ENCODE results near the gene IPCEF1. TPM values are rescaled to one million over a fixed set of nuclear protein-coding genes. Genes with fewer than 3 reads are reported as not detected.

IPCEF1 gene
- total RNA-seq, 1 experiment from 2014 or later: 1.9 TPM

DNA sequence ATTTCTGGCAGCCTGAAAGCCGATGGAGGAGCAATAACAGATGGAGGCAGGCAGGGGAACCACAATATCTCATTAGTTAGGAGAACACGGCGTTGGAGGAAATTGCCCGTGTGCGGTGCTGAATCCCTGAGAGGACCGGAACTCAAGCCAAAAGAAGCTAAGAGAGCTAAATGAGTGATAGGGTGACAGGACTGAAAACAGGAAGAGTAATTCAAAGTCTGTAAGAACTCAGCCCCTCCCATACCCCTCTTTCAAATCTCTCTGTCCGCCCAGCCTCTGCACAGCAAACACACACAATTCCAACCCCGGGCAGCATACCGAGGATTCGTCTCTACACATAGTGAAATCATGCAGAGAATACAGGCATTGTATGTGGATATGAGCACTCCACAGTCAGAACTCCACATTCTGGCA lies 2.6 kb upstream of the IPCEF1 start:
- no peak overlapping the region for H3K4me3 Mint-ChIP-seq (ENCODE audit: unreplicated experiment)
- intact Hi-C loops (cut with micrococcal nuclease; ENCODE audit: unreplicated experiment): no loop called here
- H3K27me3 Mint-ChIP-seq (ENCODE audit: insufficient read depth, unreplicated experiment): no peaks in the 10 kb centered on the region
- no TSS peak for BruUV-seq (replicated peaks)
- Histone ChIP-seq H3K9me3 (no peaks in the 10 kb centered on the region), H3K27me3 (replicated peaks; ENCODE audit: control insufficient read depth, insufficient read depth, low read length) (no peaks in the 10 kb centered on the region), H3K36me3 (ENCODE audit: control insufficient read depth, insufficient read depth, low read length) (no peaks in the 10 kb centered on the region), H3K4me3 (ENCODE audit: low read depth, low read length) (no peak overlapping the region), H3K4me1 (no peaks in the 10 kb centered on the region)
- ChIA-PET CTCF (no interaction called here), POLR2A (no interaction called here)
- TF ChIP-seq, protein P1, sequence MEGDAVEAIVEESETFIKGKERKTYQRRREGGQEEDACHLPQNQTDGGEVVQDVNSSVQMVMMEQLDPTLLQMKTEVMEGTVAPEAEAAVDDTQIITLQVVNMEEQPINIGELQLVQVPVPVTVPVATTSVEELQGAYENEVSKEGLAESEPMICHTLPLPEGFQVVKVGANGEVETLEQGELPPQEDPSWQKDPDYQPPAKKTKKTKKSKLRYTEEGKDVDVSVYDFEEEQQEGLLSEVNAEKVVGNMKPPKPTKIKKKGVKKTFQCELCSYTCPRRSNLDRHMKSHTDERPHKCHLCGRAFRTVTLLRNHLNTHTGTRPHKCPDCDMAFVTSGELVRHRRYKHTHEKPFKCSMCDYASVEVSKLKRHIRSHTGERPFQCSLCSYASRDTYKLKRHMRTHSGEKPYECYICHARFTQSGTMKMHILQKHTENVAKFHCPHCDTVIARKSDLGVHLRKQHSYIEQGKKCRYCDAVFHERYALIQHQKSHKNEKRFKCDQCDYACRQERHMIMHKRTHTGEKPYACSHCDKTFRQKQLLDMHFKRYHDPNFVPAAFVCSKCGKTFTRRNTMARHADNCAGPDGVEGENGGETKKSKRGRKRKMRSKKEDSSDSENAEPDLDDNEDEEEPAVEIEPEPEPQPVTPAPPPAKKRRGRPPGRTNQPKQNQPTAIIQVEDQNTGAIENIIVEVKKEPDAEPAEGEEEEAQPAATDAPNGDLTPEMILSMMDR (IDR thresholded peaks at IDR 0.05; ENCODE audit: insufficient read depth in 1 of 2, low read depth in 1 of 2, low read length in 1 of 2, severe bottlenecking in 1 of 2, unreplicated experiment in 1 of 2): no peak
- no peak overlapping the region for H3K27ac Mint-ChIP-seq (ENCODE audit: unreplicated experiment)
- H3K4me1 Mint-ChIP-seq (ENCODE audit: low read depth, unreplicated experiment): peaks cover 17% of the 10 kb centered on the region
- H3K36me3 Mint-ChIP-seq (ENCODE audit: insufficient read depth, unreplicated experiment): no peaks in the 10 kb centered on the region
- no peak for DNase-seq
- H3K9me3 Mint-ChIP-seq (ENCODE audit: unreplicated experiment): peaks cover 22% of the 10 kb centered on the region

DNA sequence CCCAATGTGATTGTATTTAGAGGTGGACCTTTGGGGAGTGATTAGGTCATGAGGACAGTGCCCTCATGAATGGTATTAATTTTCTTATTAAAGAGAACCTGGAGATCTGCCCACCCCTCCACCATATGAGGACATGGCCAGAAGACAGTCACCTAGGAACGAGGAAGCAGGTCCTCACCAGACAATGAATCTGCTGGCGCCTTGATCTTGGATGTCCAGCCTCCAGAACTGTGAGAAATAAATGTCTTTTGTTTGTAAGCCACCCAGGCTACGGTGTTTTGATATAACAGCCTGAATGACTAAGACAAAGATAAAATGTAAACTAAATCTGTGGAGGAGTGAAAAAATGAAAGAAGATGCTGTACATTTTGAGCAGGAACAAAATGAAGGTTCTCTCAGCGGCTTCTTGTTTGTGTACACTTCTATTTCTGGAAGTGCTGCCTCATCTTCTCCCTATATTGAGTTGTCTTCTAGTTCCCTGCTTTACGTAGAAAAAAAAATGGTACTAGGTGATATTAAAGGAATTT lies 1.5 kb upstream of the IPCEF1 start:
- H3K9me3 ChIP-seq: no peaks in the 10 kb centered on the region
- no peaks in the 10 kb centered on the region for H3K4me1 ChIP-seq
- H3K27me3 ChIP-seq (replicated peaks; ENCODE audit: control insufficient read depth, insufficient read depth, low read length): no peaks in the 10 kb centered on the region
- Mint-ChIP-seq H3K4me1 (ENCODE audit: low read depth, unreplicated experiment) (peaks cover 21% of the 10 kb centered on the region), H3K4me3 (ENCODE audit: unreplicated experiment) (no peak overlapping the region), H3K27ac (ENCODE audit: unreplicated experiment) (no peak overlapping the region), H3K36me3 (ENCODE audit: insufficient read depth, unreplicated experiment) (no peaks in the 10 kb centered on the region), H3K9me3 (ENCODE audit: unreplicated experiment) (peaks cover 27% of the 10 kb centered on the region), H3K27me3 (ENCODE audit: insufficient read depth, unreplicated experiment) (no peaks in the 10 kb centered on the region)
- TF ChIP-seq, protein P1 (IDR thresholded peaks at IDR 0.05; ENCODE audit: insufficient read depth in 1 of 2, low read depth in 1 of 2, low read length in 1 of 2, severe bottlenecking in 1 of 2, unreplicated experiment in 1 of 2): no peak
- H3K36me3 ChIP-seq (ENCODE audit: control insufficient read depth, insufficient read depth, low read length): no peaks in the 10 kb centered on the region
- ChIA-PET POLR2A (no interaction called here), CTCF (no interaction called here)
- no peak overlapping the region for H3K4me3 ChIP-seq (ENCODE audit: low read depth, low read length)
- no TSS peak for BruUV-seq (replicated peaks)
- intact Hi-C loops (cut with micrococcal nuclease; ENCODE audit: unreplicated experiment): no loop called here
- no peak for DNase-seq

DNA sequence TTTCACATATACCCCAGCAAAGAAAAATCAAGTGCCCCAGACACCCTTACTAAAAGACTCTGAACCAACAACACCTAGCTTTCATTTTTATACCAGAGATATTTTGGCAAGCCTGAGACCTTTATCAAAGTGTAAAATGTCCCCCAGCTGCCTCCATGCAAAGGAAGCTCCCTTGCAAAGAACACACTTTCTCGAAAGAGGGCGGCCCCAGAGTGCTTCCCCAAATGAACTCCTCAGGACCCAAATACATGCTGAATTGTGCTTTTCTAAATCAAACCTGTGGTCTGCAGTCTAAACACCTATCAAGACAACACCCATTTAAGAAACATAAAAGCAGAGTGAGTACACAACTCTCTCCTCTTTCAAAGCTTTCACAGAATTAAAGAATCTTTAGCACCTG lies 490 bp downstream of the IPCEF1 start:
- ChIA-PET CTCF (no interaction called here), POLR2A (no interaction called here)
- Mint-ChIP-seq H3K27ac (ENCODE audit: unreplicated experiment) (no peak overlapping the region), H3K9me3 (ENCODE audit: unreplicated experiment) (peaks cover 26% of the 10 kb centered on the region), H3K4me1 (ENCODE audit: low read depth, unreplicated experiment) (peaks cover 21% of the 10 kb centered on the region), H3K36me3 (ENCODE audit: insufficient read depth, unreplicated experiment) (no peaks in the 10 kb centered on the region), H3K27me3 (ENCODE audit: insufficient read depth, unreplicated experiment) (no peaks in the 10 kb centered on the region), H3K4me3 (ENCODE audit: unreplicated experiment) (no peak overlapping the region)
- no peaks in the 10 kb centered on the region for H3K27me3 ChIP-seq (replicated peaks; ENCODE audit: control insufficient read depth, insufficient read depth, low read length)
- H3K4me1 ChIP-seq: no peaks in the 10 kb centered on the region
- H3K9me3 ChIP-seq: no peaks in the 10 kb centered on the region
- H3K36me3 ChIP-seq (ENCODE audit: control insufficient read depth, insufficient read depth, low read length): no peaks in the 10 kb centered on the region
- intact Hi-C loops (cut with micrococcal nuclease; ENCODE audit: unreplicated experiment): no loop called here
- TF ChIP-seq, protein P1 (IDR thresholded peaks at IDR 0.05; ENCODE audit: insufficient read depth in 1 of 2, low read depth in 1 of 2, low read length in 1 of 2, severe bottlenecking in 1 of 2, unreplicated experiment in 1 of 2): no peak
- no peak overlapping the region for H3K4me3 ChIP-seq (ENCODE audit: low read depth, low read length)
- DNase-seq: no peak
- no TSS peak for BruUV-seq (replicated peaks)
